ENCODE measurements around the gene IL18R1. TPM values are rescaled to one million over a fixed set of nuclear protein-coding genes. Genes with fewer than 3 reads are reported as not detected.

Gene IL18R1
- total RNA-seq, 1 experiment from 2014 or later = 0.08 TPM

GRCh38 chr2:102383722-102384121 is 28.1 kb downstream of the IL18R1 start:
- ChIA-PET CTCF (no interaction called here), POLR2A (no interaction called here)
- Histone ChIP-seq H3K27ac (ENCODE audit: low read length) (no peak overlapping the region), H3K9me3 (ENCODE audit: control insufficient read depth, insufficient read depth, low read depth, low read length) (peaks cover 8% of the 10 kb centered on the region), H3K27me3 (ENCODE audit: control insufficient read depth, insufficient read depth, low read length) (no peaks in the 10 kb centered on the region), H3K4me1 (ENCODE audit: control insufficient read depth, insufficient read depth, low read length) (no peaks in the 10 kb centered on the region), H3K4me3 (ENCODE audit: low read depth in 2 of 2, low read length in 2 of 2) (no peak overlapping the region), H3K36me3 (ENCODE audit: control insufficient read depth, insufficient read depth, low read length) (no peaks in the 10 kb centered on the region)
- in situ Hi-C loops (cut with HindIII; ENCODE audit: low pct_unique_long_range_greater_than_20kb, low sequenced_read_pairs) = no loop called here
- ATAC-seq (no peak), DNase-seq (ENCODE audit: low read depth, low spot score) (no peak)
- TF ChIP-seq REST (IDR thresholded peaks at IDR 0.05; ENCODE audit: insufficient read depth in 1 of 2, low read depth in 2 of 2, low read length in 1 of 2) (no peak), CTCF (IDR thresholded peaks at IDR 0.05) (no peak), SIN3A (IDR thresholded peaks at IDR 0.05; ENCODE audit: borderline replicate concordance, insufficient read depth, low read depth, low read length) (no peak), POLR2AphosphoS5 (IDR thresholded peaks at IDR 0.05; ENCODE audit: low read depth, low read length) (no peak), TCF7L2 (IDR thresholded peaks at IDR 0.05; ENCODE audit: low read depth, low read length) (no peak)
- intact Hi-C loops (cut with micrococcal nuclease; ENCODE audit: unreplicated experiment) = no loop called here
- BruUV-seq (replicated peaks) = no TSS peak

- POLR2A ChIA-PET = no interaction called here
- Histone ChIP-seq H3K27ac (ENCODE audit: low read length) (no peak overlapping the region), H3K27me3 (ENCODE audit: control insufficient read depth, insufficient read depth, low read length) (no peaks in the 10 kb centered on the region), H3K9me3 (ENCODE audit: control insufficient read depth, insufficient read depth, low read depth, low read length) (peaks cover 8% of the 10 kb centered on the region), H3K4me3 (ENCODE audit: low read depth in 2 of 2, low read length in 2 of 2) (no peak overlapping the region), H3K36me3 (ENCODE audit: control insufficient read depth, insufficient read depth, low read length) (no peaks in the 10 kb centered on the region; the same call in 1 of the 2 replicates), H3K4me1 (ENCODE audit: control insufficient read depth, insufficient read depth, low read length) (no peaks in the 10 kb centered on the region)
- BruUV-seq (replicated peaks) = no TSS peak
- CTCF ChIA-PET = no interaction called here
- ATAC-seq = no peak
- TF ChIP-seq REST (IDR thresholded peaks at IDR 0.05; ENCODE audit: insufficient read depth in 1 of 2, low read depth in 2 of 2, low read length in 1 of 2) (no peak), POLR2AphosphoS5 (IDR thresholded peaks at IDR 0.05; ENCODE audit: low read depth, low read length) (no peak), TCF7L2 (IDR thresholded peaks at IDR 0.05; ENCODE audit: low read depth, low read length) (no peak), SIN3A (IDR thresholded peaks at IDR 0.05; ENCODE audit: borderline replicate concordance, insufficient read depth, low read depth, low read length) (no peak), CTCF (IDR thresholded peaks at IDR 0.05) (no peak)
- intact Hi-C loops (cut with micrococcal nuclease; ENCODE audit: unreplicated experiment) = no loop called here
- in situ Hi-C loops (cut with HindIII; ENCODE audit: low pct_unique_long_range_greater_than_20kb, low sequenced_read_pairs) = no loop called here
- no peak for DNase-seq (ENCODE audit: low read depth, low spot score)
Observed at GRCh38 chr2:102385522-102385921, 29.9 kb downstream of the IL18R1 start.
